GM19023 (cell line): Measurements from ENCODE around the gene SPPL3.
"Not testable (repeated sequence)": the region's sequence is repeated elsewhere in the genome, so short reads cannot be mapped to it uniquely, and the experiment has no call there.

Experiments
- ATAC-seq: cut with Tn5 transposase; IDR thresholded peaks from one replicate; pipeline ENCODE4 v1.9.1; 2021; ENCODE audit warnings: mild to moderate bottlenecking, moderate library complexity; ENCODE audit not compliant: unreplicated experiment

SPPL3 gene, protein sequence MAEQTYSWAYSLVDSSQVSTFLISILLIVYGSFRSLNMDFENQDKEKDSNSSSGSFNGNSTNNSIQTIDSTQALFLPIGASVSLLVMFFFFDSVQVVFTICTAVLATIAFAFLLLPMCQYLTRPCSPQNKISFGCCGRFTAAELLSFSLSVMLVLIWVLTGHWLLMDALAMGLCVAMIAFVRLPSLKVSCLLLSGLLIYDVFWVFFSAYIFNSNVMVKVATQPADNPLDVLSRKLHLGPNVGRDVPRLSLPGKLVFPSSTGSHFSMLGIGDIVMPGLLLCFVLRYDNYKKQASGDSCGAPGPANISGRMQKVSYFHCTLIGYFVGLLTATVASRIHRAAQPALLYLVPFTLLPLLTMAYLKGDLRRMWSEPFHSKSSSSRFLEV

DNA sequence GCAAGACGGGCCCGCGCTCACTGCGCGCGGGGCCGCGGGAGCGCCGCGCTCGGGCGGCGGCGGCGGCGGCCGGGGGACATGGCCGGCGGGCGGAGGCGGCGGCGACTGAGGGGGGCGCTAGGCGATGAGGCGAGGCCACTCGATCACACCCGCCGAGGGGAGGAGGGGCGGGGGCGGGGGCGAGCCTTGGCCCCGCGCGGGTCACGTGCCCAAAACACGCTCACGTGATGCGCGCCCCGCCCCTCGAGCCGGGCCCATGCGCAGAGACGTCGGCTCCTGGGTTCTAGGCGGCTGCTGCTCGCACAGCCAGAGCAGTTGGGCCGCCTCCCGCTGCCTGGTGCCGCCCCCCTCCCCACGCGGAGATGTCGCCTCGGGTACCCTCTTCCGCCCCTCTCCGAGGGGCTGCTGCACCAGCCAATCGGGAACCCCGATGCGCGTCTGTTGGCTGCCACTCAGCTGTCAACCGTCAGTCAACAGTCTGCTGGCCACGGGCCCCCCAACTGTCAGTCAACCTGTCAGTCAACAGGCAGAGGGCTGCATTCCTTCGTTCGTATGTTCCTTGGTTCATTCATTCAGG lies at the start of gene SPPL3:
Gene SPPL3 (minus strand): TSS at position 162 of the 577 bp plus-strand sequence. CDS start 491 bp downstream, outside the sequence.
- peak; percentile 77 for ATAC-seq

DNA sequence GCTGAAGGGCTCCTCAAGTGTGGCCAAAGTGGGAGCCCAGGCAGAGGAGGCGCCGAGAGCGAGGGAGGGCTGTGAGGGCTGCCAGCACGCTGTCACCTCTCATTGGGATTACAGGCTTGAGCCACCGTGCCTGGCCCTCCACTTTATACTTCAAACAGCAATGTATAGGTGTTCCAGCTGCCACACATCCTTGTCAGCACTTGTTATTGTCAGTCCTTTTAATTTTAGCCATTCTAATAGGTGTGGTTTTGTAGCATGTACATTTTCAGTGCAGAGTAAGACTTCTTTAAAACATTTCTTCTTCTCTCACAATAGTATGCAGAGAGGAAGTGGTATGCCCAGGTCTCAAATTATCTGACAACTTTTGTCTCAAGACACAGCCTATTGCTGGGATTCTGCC lies 46.6 kb upstream of the SPPL3 start:
- ATAC-seq, result no peak

DNA sequence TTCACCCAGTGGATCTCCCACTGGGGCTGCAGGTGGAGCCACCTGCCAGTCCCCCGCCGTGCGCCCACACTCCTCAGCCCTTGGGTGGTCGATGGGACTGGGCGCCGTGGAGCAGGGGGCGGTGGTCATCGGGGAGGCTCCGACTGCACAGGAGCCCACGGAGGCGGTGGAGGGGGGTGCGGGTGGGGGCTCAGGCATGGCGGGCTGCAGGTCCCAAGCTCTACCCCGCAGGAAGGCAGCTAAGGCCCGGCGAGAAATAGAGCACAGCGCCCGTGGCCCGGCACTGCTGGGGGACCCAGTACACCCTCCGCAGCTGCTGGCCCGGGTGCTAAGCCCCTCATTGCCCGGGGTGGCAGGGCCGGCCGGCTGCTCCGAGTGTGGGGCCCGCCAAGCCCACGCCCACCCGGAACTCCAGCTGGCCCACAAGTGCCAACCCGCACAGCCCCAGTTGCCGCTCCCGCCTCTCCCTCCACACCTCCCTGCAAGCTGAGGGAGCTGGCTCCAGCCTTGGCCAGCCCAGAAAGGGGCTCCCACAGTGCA lies 46.2 kb upstream of the SPPL3 start:
- ATAC-seq, result not testable (repeated sequence)

DNA sequence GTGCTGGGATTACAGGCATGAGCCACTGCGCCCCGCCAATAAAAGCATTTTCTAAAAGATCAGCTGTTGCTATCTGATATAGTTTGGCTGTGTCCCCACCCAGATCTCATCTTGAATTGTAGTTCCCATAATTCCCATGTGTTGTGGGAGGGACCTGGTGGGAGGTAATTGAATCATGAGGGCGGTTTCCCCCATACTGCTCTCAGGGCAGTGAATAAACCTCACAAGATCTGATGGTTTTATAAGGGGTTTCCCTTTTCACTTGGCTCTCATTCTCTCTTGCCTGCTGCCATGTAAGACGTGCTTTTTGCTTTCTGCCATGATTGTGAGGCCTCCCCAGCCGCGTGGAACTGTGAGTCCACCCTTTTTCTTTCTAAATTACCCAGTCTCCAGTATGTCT lies 41.4 kb upstream of the SPPL3 start:
- ATAC-seq, result not testable (repeated sequence)

DNA sequence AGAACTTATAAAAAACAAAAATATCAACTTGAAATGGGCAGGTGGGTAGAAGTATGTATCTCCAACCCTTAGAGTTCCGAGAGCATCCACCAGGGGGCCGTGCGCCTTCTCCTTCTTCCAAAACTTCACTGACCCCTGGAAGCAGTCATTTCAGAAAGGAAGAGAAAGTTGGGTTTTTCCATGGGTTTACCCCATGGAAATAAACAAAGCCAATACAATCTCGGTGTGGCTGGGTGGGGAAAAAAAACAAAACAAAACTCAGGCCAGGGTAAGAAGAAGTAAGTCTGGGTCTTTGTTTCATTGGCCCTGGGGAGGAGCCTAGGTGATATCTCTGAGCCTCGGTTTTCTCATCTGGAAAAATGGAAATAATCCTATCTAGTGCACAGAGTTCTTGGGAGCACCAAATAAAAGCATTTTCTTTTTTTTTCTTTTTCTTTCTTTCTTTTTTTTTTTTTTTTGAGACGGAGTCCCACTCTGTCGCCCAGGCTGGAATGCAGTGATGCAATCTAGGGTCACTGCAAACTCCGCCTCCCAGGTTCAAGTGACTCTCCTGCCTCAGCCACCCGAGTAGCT lies 40.6 kb upstream of the SPPL3 start:
- ATAC-seq, result no peak

DNA sequence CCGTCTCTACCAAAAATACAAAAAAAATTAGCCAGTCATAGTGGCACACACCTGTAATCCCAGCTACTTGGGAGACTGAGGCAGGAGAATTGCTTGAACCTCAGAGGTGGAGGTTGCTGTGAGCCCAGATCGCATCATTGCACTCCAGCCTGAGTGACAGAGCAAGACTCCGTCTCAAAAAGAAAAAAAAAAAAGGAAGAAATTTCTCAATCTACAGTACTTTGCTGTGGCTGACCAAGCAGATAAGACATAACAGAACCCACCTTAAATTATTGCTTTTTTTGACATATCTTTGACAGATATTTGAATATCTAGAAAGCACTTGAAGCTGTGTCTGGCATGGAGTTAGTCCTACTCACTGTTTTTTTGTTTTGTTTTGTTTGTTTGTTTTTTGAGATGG lies 39.3 kb upstream of the SPPL3 start:
- no peak for ATAC-seq

DNA sequence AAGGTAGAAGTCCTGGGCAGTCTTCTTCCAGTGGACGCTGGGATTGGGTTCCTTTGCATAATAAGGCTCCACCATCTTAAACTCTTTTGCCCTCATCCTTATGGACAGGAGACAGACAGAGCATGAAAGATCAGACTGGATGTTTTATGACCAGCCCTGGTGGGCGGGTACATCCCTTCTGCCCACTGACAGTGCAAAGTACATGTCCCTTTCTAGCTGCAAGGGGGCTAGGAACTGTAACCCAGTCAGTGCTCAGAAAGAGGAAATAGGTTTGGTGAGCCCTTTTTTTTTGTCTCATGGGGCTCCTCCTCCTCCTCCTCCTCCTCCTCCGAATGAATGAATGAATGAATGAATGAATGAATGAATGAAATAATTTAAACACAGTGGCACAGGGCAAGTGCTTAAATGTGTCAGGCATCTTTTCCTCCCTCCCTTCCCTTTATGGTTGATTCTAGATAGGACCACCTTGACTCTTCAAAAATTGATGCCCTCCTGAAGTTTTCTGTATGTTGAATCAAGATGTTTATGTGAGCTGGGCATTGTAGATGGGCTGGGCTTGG lies 37.8 kb upstream of the SPPL3 start:
- ATAC-seq, result no peak

DNA sequence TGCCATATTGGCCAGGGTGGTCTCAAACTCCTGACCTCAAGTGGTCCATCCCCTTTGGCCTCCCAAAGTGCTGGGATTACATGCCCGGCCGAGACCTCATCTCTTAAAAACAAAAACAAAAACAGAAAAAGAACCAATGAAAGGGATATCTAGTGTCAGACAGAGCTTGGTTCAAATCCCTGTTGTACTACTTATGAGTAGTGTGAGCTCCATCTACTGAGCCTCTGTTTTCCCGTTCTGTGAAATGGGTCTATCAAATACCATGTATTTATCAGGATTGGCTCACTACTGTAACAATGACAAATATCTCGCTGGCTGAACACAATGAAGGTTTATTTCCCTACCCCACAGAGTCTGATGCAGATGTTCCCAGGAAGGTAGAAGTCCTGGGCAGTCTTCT lies 37.3 kb upstream of the SPPL3 start:
- no peak for ATAC-seq

DNA sequence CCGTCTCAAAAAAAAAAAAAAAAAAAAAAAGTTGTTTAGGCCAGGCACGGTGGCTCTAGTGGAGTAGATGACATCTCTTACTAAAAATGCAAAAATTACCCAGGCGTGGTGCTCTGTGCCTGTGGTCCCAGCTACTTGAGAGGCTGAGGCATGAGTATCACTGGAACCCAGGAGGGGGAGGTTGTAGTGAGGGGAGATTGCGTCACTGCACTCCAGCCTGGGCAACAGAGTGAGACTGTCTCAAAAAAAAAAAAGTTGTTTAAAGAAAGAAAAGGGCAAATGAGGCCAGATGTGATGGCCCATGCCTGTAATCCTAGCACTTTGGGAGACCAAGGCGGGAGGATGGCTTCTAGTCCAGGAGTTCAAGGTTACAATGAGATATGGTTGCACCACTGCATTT lies 36.6 kb upstream of the SPPL3 start:
- no peak for ATAC-seq

DNA sequence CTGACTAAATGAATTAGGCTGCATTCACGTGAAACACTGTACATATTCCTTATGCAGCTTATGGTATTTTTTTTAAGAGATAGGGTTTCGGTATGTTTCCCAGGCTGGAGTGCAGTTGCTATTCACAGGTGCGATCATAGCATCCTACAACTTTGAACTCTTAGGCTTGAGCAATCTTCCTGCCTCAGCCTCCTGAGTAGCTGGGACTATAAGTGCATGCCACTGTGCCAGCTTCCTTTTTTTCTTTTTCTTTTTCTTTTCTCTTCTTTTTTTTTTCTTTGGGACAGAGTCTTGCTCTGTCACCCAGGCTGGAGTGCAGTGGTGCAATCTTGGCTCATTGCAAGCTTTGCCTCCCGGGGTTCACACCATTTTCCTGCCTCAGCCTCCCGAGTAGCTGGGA lies 35.8 kb upstream of the SPPL3 start:
- no peak for ATAC-seq

DNA sequence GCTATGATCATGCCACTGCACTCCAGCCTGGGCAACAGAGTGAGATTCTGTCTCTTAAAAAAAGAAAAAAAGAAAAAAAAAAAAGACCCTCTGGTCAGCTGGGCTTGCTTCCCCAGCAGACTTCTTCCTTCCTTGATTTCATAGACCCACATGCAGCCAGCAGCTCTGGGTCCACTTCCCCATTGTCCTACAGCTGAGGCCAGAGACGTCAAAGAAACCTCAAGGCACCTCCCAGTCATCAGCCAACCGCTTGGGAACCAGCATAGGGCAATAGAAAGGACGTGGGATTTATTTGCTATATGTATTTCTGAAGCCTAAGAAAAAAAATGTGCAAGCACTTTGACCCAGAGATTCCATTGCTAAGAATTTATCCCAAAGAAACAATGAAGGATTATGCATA lies 35.4 kb upstream of the SPPL3 start:
- no peak for ATAC-seq

DNA sequence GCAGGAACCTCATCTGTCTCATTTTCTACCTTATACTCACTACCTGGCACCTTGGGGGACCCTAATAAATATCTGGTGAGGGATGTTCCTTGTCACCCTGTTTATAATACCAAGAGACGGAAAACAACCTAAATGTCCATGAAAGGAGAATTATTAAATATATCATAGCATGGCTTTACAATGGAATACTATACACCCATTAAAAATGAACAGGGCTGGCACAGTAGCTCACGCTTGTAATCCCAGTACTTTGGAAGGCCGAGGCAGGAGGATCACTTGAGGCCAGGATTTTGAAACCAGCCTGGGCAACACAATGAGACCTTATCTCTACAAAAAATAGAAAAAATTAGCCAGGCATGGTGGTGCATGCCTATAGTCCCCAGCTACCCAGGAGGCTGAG lies 34.3 kb upstream of the SPPL3 start:
- no peak for ATAC-seq

DNA sequence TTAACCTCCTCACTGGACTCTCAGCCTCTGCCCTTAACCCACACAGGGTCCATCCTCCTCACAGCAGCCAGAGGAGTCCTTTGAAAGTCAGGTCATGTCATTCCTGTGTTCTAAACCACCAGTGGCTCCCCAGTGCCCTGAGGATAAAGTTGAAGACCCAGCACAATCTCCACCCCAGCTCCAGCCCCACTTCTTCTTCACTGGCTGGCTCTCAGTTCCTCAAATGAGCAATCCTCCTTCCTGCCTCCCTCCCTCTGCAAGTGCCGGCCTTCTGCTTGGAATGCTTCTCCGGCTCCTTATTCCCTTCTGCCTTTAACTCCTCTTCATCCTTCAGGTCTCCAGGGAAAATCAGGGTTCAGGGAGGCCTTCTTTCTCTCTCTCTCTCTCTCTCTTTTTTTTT lies 32.0 kb upstream of the SPPL3 start:
- no peak for ATAC-seq

DNA sequence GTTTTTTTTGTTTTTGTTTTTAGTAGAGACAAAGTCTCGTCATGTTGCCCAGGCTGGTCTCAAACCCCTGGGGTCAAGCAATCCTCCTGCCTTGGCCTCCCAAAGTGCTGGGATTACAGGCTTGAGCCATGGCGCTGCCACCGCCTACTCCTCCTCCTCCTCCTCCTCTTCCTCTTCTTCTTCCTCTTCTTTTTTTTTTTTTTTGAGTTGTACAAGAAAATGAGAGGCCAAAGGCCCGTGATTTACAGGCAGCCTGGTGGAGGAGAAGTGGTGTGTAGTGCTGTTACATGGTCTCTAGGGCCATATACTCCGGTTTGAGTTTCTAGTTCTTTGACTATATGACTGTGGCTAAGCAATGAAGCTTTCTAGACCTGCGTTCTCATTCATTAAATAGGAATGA lies 29.6 kb upstream of the SPPL3 start:
- no peak for ATAC-seq

DNA sequence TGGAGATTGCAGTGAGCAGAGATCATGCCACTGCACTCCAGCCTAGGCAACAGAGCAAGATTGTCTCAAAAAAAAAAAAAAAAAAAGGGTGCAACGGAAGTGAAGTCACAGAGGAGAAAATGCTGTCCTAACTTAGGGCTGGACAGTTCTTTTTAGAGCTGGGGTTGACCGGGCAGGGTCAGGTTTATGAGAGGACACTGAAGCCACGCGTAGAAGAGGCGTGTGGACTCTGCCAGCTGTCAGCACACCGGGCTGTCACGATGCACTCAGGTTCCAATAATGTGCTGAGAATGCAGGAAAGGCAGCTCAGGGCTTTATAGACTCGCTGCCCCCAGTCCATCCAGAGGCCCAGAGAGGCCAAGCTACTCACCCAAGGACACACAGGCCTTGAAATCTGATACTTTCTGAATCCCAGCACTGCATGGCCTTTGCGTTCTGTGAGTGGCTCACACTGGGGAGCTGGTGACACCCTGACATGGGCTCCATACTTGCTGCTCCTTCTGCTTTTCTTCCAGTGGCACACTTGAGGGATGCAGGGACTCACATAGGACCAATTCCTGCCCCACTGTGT lies 28.9 kb upstream of the SPPL3 start:
- no peak for ATAC-seq

DNA sequence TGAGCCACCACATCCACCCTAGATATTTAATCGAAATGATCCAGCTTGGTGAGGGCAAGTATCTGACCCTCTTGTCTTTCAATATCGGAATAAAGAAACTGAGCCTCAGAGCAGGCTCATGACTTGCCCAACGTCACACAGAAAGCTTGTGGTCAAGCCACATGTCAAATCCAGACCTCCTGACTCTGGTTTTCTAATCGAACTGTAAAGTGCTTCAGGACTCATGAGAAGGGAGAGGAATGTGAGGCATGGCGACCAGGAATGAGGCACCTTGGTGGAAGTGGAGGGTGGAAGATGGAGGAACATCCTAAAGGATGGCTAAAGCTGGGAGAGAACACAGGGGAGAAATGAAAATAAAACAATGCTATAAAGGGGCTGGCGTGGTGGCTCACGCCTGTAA lies 27.9 kb upstream of the SPPL3 start:
- ATAC-seq, result no peak

DNA sequence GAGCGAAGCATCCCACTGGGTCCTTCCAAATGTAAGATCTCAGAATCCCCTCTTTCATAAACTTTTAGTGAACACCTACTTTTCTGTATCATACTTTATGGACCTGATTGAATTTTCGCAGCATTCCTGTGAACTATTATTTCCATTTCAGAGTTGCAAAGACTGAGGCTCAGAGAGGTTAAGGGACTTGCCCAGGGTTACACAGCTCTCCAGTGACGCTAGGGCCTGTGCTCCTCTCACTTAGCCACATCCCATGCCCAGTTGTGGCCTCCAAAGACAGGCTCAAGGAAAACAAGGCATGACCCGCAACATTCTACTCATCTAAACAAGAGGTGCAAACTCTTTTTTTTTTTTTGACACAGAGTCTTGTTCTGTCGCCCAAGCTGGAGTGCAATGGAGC lies 25.9 kb upstream of the SPPL3 start:
- ATAC-seq, result no peak

DNA sequence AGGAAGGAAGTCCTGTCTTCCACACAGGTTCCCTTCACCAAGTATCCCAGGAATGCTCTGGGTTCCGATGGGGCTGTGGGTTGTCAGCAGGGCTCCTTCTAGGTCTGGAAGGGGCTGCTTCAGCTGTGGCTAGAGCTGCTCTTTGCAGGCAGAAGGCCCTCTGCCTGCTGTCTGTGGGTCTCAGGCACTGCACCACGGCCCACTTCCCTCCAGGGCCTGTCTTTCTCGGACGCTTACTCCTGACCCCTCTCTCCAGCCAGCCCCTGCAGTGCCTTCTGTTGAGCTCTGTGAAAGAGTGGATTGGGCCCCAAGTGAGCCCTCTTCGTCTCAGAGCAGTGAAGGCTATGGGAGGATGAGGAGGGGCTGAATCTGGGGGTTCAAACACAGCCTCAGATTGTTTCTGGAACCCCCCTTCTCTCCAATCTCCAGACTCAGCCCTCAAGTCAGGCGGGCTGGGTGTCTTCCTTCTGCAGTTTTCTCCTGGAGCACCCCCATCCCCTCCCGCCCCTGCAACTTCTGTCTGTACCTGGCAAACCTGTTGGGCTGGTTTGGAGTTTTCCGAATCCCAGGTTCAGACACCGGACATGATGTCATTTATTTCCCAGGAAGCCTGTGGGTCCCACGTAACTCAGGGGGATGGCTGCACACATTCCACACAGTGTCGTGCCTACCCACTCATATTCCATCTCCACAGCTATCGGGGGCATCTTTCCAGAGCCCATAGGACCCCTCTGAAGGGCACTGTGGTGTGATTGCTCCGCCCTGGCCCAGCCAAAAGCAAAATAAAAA lies 24.9 kb upstream of the SPPL3 start:
- ATAC-seq, result no peak

DNA sequence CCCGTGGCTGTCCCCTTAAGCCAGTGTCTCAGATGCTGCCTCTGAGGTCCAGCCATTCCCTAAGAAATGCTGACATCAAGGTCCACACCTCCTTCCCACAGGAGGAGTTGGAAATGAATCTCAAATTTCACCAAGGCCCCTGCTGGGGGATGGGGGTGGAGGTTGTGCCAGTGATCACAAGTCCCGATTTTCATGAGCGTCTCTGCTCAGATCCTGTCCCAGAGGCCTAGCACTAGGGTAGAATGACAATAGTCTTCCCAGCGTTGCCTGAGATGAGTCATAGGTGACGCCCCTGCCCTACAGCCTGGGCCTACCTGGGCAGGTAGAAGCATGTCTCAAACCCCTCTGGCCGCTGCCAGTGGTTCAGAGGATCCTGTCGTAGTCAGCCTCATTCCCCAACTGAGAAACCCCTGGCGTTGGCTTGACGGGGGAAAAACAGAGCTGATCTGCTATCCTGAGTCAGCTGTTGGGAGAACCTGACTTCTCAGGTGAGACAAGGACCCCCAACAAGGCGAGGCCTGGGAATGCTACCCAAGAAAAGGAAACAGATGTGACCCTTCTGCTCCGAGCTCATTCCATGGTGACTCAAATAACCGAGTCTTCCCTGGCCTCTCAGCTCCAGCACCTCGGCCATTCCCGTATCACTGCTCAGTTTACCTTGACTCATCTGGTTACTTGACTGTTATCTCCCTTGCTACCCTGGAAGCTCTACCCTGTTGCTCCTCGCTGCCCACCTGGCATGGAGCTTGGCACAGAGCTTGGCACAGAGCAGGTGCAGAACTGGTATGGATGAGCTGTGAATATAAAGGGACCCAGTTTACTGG lies 21.8 kb upstream of the SPPL3 start:
- ATAC-seq, result no peak

DNA sequence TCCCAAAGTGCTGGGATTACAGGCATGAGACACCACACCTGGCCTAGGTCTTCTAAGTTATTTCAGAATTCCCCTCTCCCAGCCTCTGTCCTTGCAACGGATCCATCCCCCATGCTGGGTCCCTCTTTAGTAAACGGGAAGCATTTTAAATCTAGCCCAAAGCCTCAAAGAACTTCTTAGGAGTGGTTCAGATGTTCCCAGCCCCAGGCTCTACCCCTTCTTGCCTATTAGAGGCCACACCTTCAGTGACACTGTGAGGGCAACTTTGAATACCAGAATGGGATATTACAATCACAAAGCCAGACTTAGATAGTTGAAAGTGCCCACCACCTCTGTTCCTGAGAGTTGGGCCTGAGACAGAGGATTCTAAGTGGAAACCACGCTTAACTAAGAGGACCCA lies 18.1 kb upstream of the SPPL3 start:
- no peak for ATAC-seq
